Measurements from ENCODE around the gene COG5. TPM values are rescaled to one million over a fixed set of nuclear protein-coding genes. Genes with fewer than 3 reads are reported as not detected.

COG5 gene
- total and polyA plus RNA-seq, 9 of the 15 experiments (the other 6 are each of a cell fraction or from before 2014, with no cell fraction given), result 15.3 to 75.1 (median 56.4) TPM

DNA sequence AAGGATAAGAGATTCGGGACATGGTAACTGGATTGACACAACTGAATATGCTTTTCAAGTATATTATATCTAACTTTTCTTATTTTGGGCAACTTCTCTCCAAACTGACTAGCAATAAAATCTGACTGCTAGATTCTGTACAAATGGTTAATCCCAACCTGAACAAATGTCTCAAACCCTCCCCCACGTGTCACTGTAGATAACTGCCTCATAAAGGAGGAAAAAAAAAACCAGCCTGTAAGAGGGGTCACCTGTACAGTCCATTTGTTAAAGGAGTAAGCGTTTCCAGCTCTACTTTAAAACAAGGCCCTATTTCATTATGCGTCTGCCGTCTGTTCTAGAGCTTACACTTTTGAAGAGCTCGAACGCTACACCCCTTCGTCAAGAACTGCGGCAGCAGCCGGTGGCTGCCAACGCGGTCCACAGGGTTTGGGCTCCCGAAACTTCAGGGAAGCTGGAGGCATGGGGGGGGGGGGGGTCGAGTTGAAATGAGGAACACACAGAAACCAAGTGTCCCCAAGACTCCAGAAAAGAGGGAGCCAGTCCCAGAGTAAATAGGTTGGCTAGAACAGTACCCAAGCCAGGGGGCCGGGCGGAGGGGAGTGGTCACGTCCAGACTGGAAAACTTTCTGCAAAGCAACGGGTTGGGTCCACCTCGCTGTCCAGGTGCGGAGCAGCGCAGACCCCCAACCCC is 492 bp downstream of the COG5 start (continued):
- TF ChIP-seq, protein P1, sequence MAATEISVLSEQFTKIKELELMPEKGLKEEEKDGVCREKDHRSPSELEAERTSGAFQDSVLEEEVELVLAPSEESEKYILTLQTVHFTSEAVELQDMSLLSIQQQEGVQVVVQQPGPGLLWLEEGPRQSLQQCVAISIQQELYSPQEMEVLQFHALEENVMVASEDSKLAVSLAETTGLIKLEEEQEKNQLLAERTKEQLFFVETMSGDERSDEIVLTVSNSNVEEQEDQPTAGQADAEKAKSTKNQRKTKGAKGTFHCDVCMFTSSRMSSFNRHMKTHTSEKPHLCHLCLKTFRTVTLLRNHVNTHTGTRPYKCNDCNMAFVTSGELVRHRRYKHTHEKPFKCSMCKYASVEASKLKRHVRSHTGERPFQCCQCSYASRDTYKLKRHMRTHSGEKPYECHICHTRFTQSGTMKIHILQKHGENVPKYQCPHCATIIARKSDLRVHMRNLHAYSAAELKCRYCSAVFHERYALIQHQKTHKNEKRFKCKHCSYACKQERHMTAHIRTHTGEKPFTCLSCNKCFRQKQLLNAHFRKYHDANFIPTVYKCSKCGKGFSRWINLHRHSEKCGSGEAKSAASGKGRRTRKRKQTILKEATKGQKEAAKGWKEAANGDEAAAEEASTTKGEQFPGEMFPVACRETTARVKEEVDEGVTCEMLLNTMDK (IDR thresholded peaks at IDR 0.05; ENCODE audit: borderline replicate concordance, insufficient read depth, low read depth, low read length, poor library complexity, severe bottlenecking), result no peak
- no peak for TF ChIP-seq CCNT2 (IDR thresholded peaks at IDR 0.05; ENCODE audit: borderline replicate concordance, extremely low read depth, insufficient read length, low read depth, low read length)
- peak; percentile 60; the same call in 1 of the 2 replicates for TF ChIP-seq ZNF766 (CRISPR knock-in tag; conservative IDR thresholded peaks at IDR 0.05)
- TF ChIP-seq SAFB (IDR thresholded peaks at IDR 0.05; ENCODE audit: borderline replicate concordance, low read depth, low read length), result no peak
- TF ChIP-seq YBX1 (IDR thresholded peaks at IDR 0.05), result no peak
- TF ChIP-seq CHD4 (IDR thresholded peaks at IDR 0.05; ENCODE audit: insufficient read depth, insufficient replicate concordance, low read depth, low read length, poor library complexity, severe bottlenecking), result no peak
- TF ChIP-seq, protein P2, sequence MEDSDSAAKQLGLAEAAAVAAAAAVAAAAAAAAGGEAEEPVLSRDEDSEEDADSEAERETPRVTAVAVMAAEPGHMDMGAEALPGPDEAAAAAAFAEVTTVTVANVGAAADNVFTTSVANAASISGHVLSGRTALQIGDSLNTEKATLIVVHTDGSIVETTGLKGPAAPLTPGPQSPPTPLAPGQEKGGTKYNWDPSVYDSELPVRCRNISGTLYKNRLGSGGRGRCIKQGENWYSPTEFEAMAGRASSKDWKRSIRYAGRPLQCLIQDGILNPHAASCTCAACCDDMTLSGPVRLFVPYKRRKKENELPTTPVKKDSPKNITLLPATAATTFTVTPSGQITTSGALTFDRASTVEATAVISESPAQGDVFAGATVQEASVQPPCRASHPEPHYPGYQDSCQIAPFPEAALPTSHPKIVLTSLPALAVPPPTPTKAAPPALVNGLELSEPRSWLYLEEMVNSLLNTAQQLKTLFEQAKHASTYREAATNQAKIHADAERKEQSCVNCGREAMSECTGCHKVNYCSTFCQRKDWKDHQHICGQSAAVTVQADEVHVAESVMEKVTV (CRISPR knock-in tag; IDR thresholded peaks at IDR 0.05), result no peak
- TF ChIP-seq MCM5 (IDR thresholded peaks at IDR 0.05; ENCODE audit: low read depth), result no peak
- no peak for TF ChIP-seq EGR1 (conservative IDR thresholded peaks at IDR 0.05)
- TF ChIP-seq NEUROD1 (IDR thresholded peaks at IDR 0.05; ENCODE audit: borderline replicate concordance, low read depth, low read length, partially characterized antibody), result no peak
- TF ChIP-seq POLR2H (tag; IDR thresholded peaks at IDR 0.05; ENCODE audit: low read depth), result 0 out of 2 replicates have a peak, but pooled peaks have one; percentile 0
- no peak for TF ChIP-seq RBM34 (IDR thresholded peaks at IDR 0.05; ENCODE audit: borderline replicate concordance, insufficient read depth, low read length)
- TF ChIP-seq SRSF7 (optimal IDR thresholded peaks at IDR 0.05; ENCODE audit: low read depth, low read length), result no peak
- no peak for TF ChIP-seq CTBP1 (IDR thresholded peaks at IDR 0.05; ENCODE audit: borderline replicate concordance)
- no peak for TF ChIP-seq TEAD4 (IDR thresholded peaks at IDR 0.05; ENCODE audit: low read length)
- no peak for TF ChIP-seq TEAD4 (CRISPR knock-in tag; IDR thresholded peaks at IDR 0.05; ENCODE audit: borderline replicate concordance)
- TF ChIP-seq ZNF121 (CRISPR knock-in tag; conservative IDR thresholded peaks at IDR 0.05), result no peak
- no peak for TF ChIP-seq KAT2B (IDR thresholded peaks at IDR 0.05; ENCODE audit: low read depth, low read length)
- no peak for TF ChIP-seq STAT5A (IDR thresholded peaks at IDR 0.05; ENCODE audit: borderline replicate concordance, low read length)
- no peak for TF ChIP-seq RB1 (IDR thresholded peaks at IDR 0.05; ENCODE audit: low read depth)
- TF ChIP-seq RFX1 (IDR thresholded peaks at IDR 0.05), result no peak
- TF ChIP-seq SMC3 (conservative IDR thresholded peaks at IDR 0.05; ENCODE audit: insufficient read depth, low read depth, low read length), result no peak
- no peak for TF ChIP-seq KDM4B (IDR thresholded peaks at IDR 0.05; ENCODE audit: borderline replicate concordance in 2 of 2, low read depth in 1 of 2)
- TF ChIP-seq SMAD2 (IDR thresholded peaks at IDR 0.05; ENCODE audit: low read depth, low read length), result no peak
- TF ChIP-seq ETV5 (CRISPR knock-in tag; IDR thresholded peaks at IDR 0.05; ENCODE audit: low read depth), result no peak; the same call in 1 of the 2 replicates
- no peak for TF ChIP-seq BMI1 (IDR thresholded peaks at IDR 0.05; ENCODE audit: low read length)
- TF ChIP-seq ZSCAN32 (CRISPR knock-in tag; IDR thresholded peaks at IDR 0.05), result no peak
